ENCODE data around the gene SH3D19. TPM values are rescaled to one million over a fixed set of nuclear protein-coding genes. Genes with fewer than 3 reads are reported as not detected.

Gene SH3D19
- total and polyA plus RNA-seq, 5 donors, result 46.7 to 123 (median 87.5) TPM

Other genes starting within 250 kb of the SH3D19 start
- 1,000 to 10,000 TPM; 1,119 to 1,323 (median 1,233) TPM for gene RPS3A, start 226.0 kb downstream of the SH3D19 start, total RNA-seq
- gene RPS3A, start 226.0 kb downstream of the SH3D19 start, polyA plus RNA-seq, result 1,657 TPM
- not detected for gene PRSS48, start 48.4 kb downstream of the SH3D19 start, total RNA-seq
- not detected for gene PRSS48, start 48.4 kb downstream of the SH3D19 start, polyA plus RNA-seq
- gene FHIP1A, start 83.6 kb upstream of the SH3D19 start, total RNA-seq, result 10 to 100 TPM; 12.9 to 20.2 (median 14.9) TPM
- gene FHIP1A, start 83.6 kb upstream of the SH3D19 start, polyA plus RNA-seq, result 2.4 TPM